ENCODE data around the gene SPATA7.

Gene SPATA7

DNA sequence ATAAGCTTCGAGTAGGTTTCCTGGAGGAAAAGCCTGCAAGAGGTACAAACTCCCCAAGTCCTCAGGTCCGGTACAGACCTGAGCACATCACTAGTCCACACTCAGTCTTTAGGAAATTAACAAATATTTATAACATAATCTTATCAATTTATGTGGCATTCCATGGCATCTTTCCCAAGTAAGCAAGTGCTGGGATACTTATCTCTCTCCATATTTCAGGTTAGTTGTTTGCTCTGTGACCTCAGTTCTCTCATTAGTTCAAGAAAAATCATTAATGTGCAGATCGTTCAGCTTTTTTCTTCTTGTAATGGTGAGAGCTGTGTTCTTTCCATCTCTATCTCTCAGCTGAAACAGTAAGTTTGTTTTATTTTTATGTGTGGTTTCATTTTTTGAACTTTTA, 34.7 kb downstream of the SPATA7 start:
- DNase-seq, result no peak

DNA sequence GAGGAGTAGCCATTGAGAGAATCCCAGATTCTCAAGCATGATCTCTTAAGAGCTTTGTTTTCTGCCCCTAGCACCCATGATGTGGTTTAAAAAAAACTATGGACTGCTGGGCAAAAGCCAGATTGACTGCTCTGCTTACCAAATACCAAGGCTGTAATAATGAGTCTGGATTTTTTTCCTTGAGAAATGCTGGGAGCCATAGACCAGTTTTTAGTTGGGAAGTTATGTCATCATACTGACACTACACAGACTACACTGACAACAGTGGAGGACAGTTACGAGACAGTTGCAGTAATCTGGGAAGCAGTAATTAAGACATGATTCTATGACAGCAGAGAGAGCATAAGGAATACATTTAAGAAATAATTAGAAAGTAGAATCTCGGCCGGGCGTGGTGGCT, 35.8 kb downstream of the SPATA7 start:
- DNase-seq, result no peak

DNA sequence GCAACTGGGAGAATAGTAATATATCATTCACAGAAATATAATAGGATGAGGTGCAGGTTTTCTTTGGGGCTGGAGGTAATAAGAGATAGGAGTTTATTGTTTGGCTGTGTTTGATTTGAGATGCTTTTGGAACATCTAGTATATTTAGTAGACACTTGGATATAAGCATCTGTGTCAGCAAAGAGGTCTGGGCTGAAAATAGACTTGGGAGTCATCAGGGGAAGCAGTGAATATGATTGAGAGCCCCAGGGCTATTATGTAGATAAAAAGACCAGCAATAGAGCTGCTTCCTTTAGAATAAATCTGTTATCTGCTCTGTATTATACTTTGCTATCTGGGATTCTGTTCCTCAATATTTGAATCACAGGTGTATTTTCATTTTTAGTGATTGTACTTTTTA, 36.6 kb downstream of the SPATA7 start:
- DNase-seq, result no peak

DNA sequence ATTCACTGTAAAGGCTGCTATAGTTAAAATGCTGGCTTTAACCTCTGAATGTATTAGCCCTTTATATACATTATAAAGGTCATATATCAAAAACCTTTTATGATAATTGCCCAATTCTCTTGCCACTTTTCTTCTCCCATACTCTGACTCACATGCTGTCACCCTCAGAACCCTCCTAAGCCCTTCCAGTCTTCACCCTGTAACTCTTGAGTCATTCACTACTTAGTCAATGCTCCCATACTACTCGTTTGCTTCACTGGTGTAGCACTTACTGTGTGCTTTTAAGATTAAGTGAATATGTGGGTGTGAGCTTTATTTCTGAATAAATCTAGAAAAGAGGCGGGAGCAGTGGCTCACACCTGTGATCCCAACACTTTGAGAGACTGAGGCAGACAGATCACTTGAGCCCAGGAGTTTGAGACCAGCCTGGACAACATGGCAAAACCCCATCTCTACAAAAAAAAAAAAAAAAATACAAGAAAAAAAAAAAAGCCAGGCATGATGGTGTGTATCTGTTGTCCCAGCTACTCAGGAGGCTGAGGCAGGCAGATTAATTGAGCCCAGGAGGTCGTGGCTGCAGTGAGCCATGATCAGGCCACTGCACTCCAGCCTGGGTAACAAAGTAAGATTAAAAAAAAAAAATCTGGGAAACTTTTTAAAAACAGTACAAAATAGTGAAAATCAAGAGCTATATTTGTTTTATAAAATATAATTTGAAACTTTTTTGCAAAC, 37.6 kb downstream of the SPATA7 start:
- no peak for DNase-seq

DNA sequence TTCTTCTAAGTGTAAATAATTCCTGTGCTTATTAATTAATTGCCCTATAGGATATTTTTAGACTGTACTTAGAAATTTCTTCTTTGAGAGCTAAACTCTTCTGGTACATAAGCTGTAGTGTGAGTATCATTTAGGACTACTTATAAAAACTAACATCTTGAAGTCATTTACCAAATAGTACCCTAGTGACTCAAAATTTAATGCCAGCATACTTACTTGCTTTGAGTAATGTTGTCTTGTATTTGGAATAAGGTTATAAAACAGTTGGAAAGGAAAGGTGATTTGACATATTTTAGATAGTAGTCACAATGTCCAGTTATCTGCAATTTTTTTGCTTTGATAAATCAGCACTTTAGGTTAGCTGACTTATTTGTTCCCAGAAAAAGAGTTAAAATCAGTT, 39.1 kb downstream of the SPATA7 start:
- no peak for DNase-seq

DNA sequence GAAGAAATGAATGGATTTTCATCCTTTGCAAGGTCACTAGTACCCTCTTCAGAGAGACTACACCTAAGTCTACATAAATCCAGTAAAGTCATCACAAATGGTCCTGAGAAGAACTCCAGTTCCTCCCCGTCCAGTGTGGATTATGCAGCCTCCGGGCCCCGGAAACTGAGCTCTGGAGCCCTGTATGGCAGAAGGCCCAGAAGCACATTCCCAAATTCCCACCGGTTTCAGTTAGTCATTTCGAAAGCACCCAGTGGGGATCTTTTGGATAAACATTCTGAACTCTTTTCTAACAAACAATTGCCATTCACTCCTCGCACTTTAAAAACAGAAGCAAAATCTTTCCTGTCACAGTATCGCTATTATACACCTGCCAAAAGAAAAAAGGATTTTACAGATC, 40.8 kb downstream of the SPATA7 start:
- DNase-seq, result no peak

DNA sequence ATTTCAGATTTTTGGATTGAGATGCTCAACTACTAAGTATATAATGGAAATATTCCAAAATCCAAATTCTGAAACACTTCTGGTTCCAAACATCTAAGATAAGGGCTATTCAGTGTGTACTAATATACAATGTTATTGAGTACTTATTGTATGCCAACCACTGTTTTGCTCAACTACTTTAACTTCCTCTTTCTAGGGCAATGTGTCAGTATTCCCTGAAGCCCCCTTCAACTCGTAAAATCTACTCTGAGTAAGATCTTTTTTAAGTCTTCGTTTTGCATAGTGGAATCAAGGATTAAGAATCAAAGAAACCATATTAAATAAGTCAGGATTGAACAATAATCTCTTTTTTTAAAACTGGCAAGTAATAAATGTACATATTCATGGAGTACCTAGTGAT, 45.5 kb downstream of the SPATA7 start:
- DNase-seq, result no peak

DNA sequence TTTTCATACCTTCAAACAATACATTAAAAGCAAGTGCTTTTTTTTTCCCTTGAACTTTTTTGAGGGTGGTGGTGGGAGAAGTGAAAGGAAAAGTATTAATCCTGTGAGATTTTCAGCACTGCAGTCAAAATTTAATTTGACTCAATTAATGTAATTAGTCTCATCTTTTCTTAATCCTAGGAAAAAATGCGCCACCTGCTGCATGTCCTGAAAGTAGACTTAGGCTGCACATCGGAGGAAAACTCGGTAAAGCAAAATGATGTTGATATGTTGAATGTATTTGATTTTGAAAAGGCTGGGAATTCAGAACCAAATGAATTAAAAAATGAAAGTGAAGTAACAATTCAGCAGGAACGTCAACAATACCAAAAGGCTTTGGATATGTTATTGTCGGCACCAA, 52.2 kb downstream of the SPATA7 start:
- DNase-seq, result no peak

DNA sequence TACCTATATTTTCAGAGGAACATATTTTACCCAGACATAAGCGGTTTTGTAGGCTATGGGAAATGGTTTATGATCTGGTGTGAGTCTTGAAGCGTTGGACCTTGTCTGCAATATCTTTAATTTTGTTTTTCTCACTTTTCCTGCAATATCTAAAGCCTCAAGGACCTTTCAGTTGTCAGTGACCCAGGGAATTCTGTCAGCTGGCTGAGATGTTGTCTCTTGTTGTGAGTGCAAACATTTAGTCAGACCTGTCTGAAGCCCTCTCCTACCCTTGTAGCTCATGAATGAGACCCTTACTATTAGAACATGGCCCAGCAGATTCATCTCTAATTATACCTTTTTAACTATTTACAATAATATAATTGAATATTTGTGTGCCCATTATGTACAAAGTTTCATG, 53.6 kb downstream of the SPATA7 start:
- DNase-seq, result no peak

DNA sequence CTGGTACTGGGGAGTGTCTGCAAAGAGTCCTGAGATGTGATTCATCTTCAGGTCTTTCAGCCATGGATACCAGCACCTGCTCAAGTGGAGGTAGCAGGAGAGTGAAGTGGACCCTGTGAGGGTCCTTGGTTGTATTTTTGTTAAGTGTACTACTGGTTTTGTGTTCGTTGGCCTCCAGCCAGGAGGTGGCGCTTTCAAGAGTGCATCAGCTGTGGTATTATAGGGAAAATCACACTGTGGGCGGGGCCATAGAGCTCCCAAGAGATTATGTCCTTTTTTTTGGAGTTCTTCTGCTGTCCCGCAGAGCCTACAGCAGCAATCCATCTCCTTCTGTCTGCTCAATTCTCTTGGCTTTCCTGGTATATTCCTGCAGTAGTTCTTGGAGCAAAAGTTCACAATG, 66.8 kb downstream of the SPATA7 start:
- no peak for DNase-seq

DNA sequence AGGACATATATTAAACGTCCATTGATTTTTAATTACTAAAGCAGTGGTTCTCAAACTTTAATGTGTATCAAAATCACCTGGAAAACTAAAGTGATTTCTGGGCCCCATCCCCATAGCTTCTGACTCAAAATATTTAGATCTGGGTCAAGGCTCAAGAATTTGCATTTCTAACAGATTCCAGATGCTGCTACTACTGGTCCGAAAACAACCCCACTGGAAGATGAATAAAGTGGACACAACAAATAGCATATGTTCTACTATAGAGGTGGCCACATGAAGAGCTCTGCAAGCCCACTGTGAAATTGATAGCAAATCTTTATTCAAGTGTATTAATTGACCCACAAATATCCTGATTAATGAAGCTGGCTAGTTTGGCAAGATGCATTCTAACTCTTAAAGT, 69.4 kb downstream of the SPATA7 start:
- no peak for DNase-seq

DNA sequence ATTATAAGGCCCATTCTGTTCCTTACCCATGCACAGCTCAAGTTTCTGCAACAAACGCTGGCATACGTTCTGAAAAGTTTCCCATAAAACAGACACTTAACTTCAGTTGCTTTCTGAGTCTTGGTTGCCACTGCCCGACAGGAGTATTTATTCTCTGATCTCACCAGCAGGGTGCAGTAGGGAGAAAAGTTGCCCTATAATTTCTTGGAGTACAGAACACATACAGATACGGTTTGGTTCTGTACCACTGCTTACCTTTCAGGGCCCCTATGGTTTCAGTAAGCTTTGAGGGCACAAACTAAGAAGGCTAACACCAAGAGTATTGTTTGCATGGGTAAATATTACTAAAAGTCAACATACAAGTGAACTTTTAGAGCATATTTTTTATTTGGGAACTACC, 77.9 kb downstream of the SPATA7 start:
- DNase-seq, result peak; percentile 11

DNA sequence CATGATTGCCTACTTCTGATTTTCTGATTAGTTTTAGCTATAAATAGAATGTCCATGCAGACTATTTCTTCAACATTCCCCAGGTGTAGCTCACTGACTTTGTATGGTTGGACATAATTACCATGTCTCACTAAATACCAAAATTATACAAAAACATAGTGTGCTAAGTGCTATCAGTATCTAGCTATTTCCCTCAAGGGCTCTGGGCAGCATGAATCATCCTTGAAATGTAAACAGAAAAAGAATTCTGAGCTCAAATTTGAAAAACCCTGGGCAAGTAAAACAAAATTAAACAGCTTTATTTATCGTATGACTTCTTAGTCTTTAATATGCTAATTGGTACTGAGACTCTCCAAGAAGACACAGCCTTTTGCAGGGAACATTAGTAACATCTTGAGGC, 82.9 kb downstream of the SPATA7 start:
- no peak for DNase-seq

DNA sequence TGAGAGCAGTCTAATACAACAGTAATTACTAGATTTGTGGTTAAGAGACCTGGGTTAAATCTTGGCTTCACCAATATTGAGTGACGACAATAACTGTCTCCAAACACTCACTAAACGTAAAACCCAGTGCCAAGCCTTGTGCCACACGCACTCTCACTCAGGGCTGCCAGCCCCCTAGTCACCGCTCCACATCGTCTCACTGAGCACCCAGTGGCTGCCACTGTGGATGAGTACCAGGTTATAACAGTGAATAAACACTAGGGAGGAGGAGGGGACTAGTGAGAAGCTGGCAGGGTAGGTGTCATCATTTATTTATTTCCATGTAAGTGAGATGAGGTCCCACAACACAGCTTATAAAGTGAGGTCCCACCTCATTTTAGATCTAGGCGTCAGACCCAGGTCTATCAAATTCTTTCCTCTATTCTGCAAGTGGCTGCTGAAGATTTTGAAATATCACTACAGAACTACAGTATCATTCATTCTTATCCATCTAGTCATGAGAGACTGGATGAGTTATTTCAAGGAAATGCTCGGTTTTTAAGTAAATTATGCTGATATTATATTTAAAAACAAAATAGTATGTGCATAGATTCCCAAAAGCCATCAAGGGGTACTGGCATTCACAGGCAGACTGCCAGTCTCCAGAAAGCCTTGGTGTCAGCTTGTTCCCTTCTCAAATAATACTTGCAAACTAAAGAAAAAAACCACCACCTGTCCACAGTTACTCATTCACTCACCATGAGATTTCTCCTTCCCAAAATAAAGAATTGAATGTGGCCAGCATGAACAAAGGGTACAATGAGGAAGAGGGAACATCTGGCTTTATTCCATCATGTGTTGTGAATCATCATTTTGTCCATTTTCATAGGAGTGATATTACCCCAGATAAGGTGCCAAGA, 85.3 kb downstream of the SPATA7 start:
- no peak for DNase-seq

DNA sequence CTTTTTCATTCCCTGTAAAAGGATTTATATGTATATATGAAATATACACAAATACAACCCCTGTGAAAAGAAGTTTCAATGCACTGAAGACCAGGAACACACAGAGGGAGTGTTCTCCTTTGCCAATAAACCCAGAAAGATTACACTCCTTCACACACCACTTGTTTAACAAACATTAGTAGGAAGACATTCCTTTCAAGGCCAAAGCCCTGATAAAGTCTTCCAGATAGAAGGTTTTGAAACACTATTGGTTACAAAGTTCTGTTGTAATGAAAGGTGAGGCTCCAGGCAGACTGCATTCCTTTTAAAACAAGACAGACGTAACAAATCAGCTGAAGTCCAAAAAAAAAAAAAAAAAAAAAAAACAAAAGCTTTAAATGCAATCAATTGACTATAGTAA, 88.3 kb downstream of the SPATA7 start:
- no peak for DNase-seq

DNA sequence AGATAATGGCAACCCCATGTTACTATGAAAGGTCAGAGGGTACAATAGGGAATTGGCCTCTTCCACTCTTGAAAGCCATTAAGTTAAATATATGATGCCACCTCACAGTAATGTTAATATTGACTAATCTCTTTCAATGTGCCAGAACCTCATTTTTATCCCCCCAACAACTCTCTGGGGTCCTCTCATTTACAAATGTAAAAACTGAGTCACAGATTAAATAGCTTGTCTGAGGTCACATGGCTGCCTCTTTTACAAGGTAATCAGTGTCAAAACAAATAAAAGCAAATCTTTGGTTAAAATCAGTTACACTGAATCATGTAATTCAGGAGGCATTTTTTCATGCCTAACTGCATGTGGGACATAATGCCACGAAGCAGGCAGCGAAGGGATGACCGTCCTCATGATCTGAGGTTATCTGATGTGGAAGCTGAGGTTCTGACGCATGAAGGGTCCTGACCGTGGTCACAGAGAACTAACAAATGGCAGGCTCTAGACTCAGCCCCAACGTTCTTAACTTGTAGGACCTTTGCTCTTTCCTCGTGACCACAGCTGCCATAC, 90.8 kb downstream of the SPATA7 start:
- no peak for DNase-seq

DNA sequence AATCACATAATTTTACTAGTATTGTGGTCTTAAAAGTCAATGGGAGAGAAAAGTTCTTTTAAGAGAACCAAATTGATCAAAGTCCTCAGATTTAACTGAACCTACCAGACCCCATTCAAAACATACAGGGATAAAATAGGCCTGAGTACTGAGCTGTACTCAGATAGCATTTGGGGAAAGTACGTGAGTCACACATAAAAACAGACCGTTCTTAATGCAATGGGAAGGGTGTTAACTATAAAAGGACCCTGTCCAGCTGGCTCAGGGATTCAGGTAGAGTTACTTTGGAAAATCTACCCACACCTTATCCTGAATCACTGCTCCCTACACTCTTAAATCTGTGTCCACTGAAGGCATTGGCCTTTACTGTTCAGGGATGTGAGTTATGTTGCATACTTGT, 91.4 kb downstream of the SPATA7 start:
- DNase-seq, result no peak

DNA sequence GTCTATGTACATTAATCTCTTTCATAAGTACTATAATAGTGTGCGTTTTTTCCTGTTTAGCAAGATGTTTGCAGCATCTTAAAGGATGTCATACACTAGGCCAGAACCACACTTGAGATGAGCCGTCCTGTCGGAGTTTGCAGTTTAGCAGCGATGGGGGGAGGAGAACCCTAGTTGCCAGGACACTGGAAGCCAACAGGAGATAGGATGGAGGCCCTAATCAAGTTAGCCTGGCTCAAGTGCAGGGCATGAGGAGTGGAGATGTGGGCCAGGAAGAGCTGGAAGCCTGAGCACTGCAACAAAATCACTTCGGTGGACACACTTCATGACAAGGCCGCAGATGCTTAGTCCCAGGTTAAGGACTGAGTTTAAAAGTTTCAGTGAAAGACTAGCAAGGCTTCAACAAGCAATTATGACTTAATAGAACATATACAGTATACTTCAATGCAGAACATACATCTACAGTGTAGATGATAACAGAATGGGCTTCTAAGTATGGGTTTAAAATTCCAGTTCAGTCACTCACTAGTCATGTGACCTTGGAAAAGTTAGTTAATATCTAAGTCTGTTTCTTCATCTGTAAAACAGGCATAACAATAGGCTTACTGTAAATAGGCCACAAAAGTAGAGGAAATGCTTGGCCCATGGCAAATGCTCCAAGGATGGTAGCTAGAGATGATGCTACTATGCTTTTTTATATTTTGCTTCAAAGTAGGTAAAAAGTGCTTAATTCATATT, 92.2 kb downstream of the SPATA7 start:
- no peak for DNase-seq

DNA sequence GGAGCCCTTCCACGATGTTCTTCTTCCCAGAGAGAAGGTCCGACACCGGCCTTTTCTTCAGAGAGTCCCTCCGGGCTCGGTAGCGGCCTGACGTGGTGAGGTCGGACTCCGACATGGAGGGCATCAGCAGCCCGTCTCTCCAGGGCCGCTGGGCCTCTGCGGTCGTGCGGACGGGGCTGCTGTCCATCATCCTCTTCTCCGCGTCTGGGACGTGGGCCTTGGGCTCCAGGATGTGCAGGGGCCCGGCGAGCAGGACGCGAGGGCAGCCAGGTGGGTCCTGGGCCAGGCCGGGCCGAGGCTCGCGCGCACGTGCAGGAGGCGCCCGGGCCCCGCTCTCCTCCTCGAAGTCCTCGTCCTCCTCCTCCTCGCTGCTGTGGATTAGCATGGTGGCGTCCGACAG, 93.5 kb downstream of the SPATA7 start:
- no peak for DNase-seq

DNA sequence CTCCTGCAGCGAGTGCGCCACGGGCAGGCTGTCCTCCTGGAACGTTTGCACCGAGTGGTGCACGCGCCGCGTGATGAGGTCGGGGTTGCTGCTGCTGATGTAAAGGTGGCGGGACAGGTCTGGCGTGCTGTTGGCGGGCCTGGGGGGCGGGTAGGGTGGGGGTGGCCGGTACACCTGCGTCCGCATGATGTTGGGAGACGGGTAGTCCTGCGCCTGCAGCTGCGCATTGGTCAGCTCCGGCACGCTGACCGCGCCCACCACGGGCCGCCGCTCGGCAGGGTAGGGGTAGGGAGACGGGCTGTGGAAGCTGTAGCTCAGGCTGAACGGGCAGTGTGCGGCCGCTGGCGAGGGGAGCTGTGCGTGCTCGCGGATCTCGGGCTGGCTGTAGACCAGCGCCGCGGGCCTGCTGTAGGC, 94.1 kb downstream of the SPATA7 start:
- DNase-seq, result no peak

DNA sequence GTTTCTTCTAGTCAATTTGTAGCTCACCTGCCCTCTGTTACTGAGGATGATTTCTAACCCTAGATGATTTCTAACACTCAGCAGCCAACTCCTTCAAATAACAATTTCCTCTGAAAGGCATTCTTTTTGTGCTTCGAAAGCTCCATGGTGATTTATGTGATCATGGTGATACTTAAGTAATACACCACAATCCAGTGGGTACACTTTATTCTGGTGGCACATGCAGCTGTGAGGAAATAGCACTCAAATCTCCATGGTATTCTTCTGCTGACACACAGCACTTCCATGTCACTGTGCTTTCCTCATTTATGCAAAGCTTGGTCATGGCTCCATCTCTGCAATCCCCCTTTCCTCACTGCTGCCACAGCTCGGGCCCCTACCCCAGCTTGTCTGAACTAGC, 95.6 kb downstream of the SPATA7 start:
- no peak for DNase-seq

DNA sequence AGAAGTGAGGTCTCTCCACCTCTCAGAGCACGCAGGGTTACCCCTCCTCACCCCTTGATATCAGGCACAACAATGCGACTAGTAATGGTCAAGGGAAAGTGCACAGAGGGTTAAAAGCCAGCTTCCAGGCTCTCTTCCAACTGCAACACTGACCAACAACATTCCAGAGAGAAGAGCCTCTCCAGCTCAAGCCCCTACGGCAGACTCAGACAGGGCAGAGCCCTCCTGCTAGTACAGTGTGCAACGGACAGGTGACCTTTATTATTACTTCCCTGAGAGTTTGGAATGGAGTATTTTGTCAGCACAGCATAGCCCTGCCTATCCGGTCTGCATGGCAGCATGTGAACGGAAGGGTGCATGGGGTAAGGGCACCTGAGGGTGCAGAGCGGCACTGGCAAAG, 96.3 kb downstream of the SPATA7 start:
- no peak for DNase-seq

DNA sequence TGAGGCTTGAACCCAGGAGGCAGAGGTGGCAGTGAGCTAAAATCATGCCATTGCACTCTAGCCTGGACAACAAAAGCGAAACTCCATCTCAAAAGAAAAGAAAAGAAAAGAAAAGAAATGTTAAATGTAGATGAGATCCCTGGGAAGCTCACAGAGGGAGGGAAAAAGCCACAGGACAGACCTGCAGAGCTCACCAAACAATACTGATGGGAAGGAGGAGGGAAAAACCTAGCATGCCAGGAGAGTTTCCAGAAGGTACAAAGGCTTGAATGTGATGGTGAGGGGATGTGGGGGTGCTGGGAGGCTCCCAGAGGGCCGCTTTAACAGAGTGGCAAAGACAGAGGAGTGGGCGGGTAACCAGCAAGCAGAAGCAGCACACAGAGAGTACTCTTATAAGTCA, 97.1 kb downstream of the SPATA7 start:
- no peak for DNase-seq
